HG02588 (cell line): Measurements from ENCODE around the gene TCHP.

Experiments
- ATAC-seq: cut with Tn5 transposase; IDR thresholded peaks from one replicate; pipeline ENCODE4 v1.9.1; 2021; ENCODE audit warnings: mild to moderate bottlenecking, moderate library complexity; ENCODE audit not compliant: unreplicated experiment

The TCHP gene

GRCh38 chr12:109959411-109960093, 59.5 kb downstream of the TCHP start:
- ATAC-seq = no peak

DNA sequence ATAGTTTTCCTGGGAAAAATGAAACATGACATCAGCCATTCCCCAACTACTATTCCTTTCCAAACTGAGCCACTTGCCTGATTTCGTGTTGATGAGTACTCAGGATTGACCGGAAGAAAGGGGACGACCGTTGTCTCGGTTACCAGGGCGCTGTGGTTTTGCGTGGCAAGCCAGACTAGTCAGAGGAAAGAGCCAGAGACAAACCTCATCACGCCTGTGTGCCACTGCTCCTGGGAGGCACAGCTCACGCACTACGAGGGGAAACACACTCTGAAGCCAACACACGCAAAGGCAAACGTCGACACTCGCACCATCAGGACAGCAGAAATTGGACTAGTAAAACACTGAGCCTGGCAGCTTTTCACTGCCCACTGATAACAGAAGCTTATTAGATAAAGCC, 61.1 kb downstream of the TCHP start:
- ATAC-seq = no peak

- ATAC-seq = no peak
Measured at GRCh38 chr12:109961612-109962011, 61.5 kb downstream of the TCHP start.

DNA sequence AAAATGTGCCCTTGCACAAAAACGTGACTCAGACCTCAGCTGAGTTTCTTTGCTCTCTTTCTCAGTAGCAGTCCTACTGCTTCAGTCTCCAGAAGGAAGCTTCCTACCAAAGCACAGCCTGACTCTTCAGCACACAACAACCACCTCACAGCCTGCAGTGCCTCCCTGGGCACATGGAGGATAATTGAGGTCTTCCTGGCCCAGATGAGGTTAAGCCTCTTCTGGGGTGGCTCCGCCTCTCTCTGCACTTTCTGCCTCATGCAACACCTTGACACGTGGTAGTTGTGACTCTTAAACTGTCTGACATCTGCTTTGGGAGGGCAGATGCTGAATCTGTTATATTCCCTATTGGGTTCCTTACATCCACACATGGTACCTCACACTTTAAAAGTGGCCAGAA, 62.3 kb downstream of the TCHP start:
- no peak for ATAC-seq

GRCh38 chr12:109963330-109963729, 63.3 kb downstream of the TCHP start:
- ATAC-seq = no peak

GRCh38 chr12:109963743-109964429, 63.8 kb downstream of the TCHP start:
- ATAC-seq = no peak

DNA sequence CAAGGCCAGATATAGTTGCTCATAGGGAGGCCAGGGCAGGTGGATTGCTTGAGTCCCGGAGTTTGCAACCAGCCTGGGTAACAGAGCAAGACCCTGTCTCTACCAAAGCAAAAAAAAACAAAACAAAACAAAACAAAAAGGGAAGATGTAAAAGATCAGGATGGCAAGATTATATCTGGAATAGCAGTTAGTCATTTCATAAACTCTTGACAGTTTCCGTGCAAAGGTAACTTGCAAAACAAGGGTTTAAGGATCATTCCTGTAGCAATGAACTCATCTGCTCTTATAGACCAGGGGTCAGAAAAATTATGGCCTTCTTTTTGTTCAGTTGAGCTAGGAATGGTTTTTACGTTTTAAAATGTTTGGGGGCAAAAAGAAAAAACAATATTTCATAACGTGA, 66.5 kb downstream of the TCHP start:
- ATAC-seq = no peak

DNA sequence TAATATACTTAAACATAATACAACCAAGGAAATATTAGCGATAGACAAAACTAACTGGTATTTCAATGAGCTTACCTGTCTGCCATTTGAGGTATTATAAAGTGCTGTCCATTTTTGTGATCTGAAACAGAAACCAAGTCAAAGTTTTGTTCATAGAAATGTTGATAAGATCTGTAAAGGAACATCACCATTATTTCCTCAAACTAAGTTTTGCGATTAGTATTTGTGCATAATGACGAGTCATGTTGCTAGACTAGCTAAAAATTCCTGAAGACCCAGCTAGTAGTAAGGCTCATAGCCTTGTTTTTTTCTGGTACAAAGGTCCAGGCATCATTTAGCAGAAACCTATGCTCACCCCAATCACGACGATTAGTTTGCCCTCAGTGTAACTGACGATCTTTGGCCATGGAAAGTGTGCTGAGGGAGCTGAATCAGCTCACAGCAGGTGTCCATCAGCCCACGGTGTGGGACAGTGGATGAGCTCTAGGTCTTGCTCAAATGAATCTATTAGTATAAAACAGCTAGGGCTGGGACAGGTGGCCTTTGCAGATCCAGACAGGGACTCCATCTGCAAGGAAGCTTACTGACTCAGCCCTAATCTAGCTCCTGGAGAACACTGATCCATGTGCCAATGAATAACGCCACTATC, 67.4 kb downstream of the TCHP start:
- ATAC-seq = no peak
